Ureter (tissue), 1 donor: Measurements from ENCODE around the gene ATG5. TPM values are rescaled to one million over a fixed set of nuclear protein-coding genes. Genes with fewer than 3 reads are reported as not detected.
A peak's percentile ranks its signal among the peaks of the same experiment; 100 is the strongest.

ENCODE experiments used
- DNase-seq: peaks from one replicate; pipeline ENCODE4 v3.0.0-alpha.2; 2020; ENCODE audit warnings: low spot score
- total RNA-seq: library from RNA; stranded (reverse); gene quantifications from one replicate; pipeline ENCODE4 v1.2.4, GENCODE V29; 2023
- donor health status: DM: yes; HTN: yes; CAD: no.

ATG5 gene
- total RNA-seq: 45.0 TPM

DNA sequence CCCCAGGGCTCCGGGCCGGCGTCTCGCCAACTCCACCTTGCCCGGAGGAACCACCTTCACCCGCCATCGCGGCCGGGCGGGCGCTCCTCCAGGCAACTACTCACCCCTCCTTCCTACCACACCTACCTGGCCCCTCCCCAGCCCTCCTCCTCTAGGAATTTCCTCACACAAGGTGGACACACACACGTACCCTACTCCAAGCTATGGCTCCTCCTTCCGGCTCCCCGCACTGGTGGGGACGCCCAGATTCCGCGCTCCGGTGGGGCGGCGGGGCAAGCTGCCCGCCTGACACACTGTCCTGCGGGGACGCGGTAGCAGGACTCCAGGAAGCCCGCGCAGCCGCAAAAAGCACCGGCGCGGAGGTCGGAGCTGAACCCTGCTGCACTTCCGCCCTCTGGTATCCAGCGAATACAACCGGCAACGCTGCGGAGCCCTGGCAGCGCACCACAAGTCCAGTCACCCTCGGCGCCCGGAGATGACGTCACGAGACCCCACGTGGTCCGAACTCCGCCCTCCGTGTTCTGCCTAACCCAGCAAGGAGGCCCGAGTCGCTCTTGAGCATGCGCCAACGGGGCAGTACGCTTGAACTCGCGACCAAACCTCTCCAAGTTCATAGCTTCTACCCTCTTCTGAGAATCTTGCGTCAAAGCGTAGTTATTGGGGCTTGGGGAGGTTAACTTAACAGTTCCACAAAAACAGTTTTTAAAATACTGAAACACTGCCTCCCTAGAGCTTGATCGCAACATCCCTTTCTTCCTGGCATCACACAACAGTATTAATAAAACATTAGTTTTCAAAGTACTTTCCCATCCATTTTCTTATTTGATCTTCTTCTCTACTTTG, at the start of gene ATG5:
Gene ATG5, minus strand, starts transcription at position 425 of the 843 bp plus-strand sequence. CDS start 9,552 bp downstream, outside the sequence.
- peak; percentile 100 for DNase-seq

DNA sequence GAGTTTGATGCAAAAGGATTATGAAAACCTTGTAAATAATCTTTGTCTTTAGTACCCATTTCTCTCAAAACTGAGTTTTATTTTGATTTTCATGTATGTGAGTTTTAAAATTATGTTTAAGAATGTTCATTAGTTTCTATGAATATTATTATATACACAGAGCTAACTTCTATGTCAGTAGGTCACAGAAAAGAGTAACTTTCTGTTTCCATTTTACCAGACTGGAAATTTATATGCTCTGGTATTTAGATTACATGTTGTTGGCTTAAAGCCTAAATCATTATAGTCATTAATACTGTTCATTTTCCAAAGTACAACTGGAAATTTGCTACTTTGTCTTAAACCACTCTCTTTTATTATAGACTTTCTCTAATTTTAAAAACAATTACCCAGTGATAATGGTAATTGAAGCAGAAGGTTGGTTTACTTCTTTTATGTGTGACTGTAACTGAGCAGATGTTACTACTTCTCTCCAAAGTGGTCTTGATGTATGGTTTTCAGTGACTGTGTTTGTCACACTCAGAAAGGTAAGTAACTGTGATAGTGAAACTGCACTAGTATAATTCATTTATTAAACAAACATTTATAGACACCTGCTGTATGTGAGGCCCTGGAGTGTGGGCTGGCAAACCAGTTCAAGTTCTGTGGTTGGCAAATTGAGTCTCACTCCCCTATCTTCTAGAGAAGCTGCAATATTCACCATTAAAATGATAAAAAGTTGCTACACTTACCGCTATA, 48.1 kb upstream of the ATG5 start:
- DNase-seq: no peak

- no peak for DNase-seq
Observed at GRCh38 chr6:106372838-106373501, 47.4 kb upstream of the ATG5 start.

DNA sequence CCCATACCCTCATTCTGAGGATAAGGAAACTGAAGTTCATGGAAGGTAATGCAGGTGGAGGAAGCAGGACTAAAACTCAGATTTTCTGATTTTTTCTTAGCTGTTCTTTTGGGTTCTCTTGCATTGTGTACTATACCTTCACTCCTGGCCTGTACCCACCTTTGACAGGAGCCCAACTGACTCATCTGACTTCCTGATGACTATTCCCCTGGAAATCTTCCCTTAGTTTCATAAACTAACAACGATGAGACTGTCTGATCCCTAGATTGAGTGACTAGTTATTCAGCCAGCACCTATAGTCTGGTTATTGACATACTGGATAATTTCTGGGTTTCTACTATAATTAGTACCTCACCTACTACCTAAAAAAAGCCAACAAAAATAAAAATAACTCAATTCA, 45.1 kb upstream of the ATG5 start:
- no peak for DNase-seq

DNA sequence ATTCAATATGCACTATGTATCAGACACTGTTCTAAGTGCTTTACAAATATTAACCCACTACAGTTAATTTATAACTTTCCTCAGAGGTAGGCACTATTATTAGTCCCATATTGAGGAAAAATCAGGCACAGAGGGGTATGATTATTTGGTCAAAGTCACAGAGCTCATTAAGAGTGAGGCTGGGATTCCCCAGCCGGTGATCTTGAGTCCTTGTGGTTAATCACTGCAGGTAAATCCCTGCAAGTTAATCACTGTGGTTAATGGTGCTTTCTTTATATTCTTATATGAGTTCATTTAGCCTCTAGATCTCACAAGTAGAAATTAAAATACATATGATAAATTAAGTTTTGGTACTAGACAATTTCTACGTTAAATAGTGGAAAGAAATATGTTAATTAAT, 44.2 kb upstream of the ATG5 start:
- no peak for DNase-seq

DNA sequence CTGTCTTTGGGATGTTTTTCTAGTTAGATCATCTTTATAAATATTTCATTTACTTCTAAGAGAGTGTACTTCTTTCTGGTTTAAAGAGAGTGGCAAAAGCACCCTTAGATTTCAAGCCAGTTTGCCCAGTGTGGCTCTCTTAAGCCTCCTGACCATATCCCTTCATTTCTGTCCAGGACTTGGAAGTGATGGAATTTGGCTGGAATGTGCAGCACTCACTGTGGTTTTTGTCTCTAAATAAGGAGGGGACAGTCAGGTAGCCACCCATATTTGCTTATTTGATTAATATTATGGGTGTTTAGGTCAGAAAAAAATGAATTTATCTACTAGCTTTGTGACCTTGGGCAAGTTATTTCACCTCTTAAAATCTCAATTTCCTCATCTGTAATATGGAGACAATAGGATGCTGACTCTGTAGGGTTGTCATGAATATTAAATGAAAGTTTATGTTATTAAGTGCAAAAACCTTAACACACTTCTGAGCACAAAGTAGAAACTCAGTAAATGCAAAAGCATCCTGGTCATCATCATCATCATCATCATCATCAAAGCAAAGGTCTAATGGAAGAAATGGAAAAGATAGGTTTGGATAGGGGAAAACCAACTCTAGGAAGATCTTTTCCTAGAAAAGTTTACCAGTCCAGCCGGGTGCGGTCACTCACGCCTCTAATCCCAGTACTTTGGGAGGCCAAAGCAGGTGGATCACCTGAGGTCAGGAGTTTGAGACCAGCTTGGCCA, 38.0 kb upstream of the ATG5 start:
- DNase-seq: no peak

DNA sequence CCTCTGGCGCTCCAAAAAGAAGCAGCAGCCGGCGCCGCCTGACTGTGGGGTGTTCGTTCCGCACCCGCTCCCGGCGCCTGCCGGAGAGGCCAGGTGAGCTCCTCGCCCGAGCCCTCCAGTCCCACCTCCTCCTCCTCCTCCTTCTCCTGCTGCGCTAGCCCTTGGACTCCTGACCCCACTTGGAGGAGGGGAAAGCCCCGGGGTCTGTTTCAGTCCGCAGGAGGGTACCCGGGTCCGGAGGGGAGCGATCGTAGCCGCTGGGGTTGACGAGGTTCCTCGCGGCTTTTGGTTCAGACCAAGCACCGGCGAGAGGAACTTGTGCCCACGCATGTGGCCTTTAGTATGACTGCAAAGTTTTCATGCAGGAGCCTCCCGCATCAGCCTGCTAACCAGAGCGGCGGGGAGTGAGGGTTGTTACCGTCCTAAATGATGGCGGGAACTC, 35.5 kb upstream of the ATG5 start:
- no peak for DNase-seq

DNA sequence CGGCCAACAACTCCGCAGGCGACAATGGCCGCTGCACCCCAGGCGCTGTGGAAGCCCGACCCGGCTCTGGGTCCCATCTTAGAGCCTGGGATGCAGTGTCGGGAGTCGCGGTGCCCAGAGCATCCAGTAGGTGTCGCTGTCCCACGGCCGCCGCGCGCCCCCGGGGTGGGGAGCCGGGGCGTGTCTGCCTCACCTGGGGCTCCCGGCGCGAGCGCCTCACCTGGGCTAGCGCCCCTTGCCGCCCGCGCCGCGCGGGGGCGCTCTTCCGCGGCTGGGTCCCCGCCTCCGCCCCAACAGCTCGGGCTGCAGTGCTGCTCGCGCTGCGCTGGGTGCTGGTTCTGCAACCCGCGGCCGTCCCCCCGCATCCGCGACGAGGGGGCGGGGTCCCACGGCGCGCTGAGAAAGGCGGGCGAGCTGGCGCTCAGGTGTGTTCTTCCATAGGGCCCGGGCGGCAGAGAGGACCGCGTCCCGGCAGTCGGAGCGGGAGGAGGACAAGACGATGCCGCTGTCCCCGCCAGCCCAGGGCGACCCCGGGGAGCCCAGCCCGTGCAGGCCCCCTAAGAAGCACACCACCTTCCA, 34.9 kb upstream of the ATG5 start, which contains the start of gene CRYBG1:
Gene CRYBG1, plus strand, starts transcription at position 308 of the 579 bp plus-strand sequence. Its CDS starts 192 bp downstream, at position 500.
- peak; percentile 85 for DNase-seq

GRCh38 chr6:106359959-106360409, 34.4 kb upstream of the ATG5 start:
- no peak for DNase-seq

GRCh38 chr6:106356378-106356777, 30.8 kb upstream of the ATG5 start:
- no peak for DNase-seq

- DNase-seq: no peak
Observed at GRCh38 chr6:106347219-106347618, 21.7 kb upstream of the ATG5 start.

- DNase-seq: peak; percentile 55
Observed at GRCh38 chr6:106339334-106340029, 13.9 kb upstream of the ATG5 start.

GRCh38 chr6:106334646-106335448, 9.3 kb upstream of the ATG5 start:
- peak; percentile 51 for DNase-seq

DNA sequence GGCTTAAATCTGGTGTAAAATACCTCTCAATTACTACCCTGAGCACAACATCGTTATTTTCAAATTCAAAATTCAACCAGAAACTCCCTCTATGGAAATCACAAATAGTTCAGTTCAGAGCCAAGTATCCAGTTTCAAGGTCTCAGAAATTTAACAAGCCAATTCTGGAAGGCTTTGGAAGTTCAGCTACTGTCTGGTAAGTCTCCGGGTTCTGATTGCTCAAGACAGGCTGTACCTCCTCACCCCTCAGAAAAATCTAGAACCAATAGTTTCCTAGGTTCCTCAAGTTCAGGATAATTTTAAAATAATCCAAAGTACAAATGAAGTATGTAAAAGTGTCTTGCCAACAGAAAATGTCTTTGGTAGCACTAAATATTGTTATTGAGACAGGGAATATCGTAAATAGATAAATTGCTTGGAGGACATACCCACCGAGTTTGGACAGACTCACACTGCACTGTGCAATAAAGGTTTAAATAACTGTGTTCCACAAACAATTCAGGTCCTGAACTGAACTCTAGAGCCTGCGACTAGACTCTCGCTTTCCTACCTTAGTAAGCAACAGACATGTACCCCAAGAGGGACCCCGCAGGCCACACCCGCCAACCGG, 729 bp downstream of the ATG5 start:
- DNase-seq: no peak

GRCh38 chr6:106321940-106322339, 3.6 kb downstream of the ATG5 start:
- no peak for DNase-seq

GRCh38 chr6:106318851-106319250, 6.7 kb downstream of the ATG5 start:
- DNase-seq: no peak

GRCh38 chr6:106318061-106318460, 7.5 kb downstream of the ATG5 start:
- no peak for DNase-seq

- DNase-seq: no peak
Observed at GRCh38 chr6:106316375-106316766, 9.2 kb downstream of the ATG5 start.

GRCh38 chr6:106315765-106316374, 9.7 kb downstream of the ATG5 start:
- DNase-seq: no peak
